NCI-H146 (cell line): ENCODE data around the gene ANKRD34A.

ENCODE experiments used
- DNase-seq: peaks from one replicate; lab custom pipeline; 2025; lab: John Stamatoyannopoulos, UW

The ANKRD34A gene

DNA sequence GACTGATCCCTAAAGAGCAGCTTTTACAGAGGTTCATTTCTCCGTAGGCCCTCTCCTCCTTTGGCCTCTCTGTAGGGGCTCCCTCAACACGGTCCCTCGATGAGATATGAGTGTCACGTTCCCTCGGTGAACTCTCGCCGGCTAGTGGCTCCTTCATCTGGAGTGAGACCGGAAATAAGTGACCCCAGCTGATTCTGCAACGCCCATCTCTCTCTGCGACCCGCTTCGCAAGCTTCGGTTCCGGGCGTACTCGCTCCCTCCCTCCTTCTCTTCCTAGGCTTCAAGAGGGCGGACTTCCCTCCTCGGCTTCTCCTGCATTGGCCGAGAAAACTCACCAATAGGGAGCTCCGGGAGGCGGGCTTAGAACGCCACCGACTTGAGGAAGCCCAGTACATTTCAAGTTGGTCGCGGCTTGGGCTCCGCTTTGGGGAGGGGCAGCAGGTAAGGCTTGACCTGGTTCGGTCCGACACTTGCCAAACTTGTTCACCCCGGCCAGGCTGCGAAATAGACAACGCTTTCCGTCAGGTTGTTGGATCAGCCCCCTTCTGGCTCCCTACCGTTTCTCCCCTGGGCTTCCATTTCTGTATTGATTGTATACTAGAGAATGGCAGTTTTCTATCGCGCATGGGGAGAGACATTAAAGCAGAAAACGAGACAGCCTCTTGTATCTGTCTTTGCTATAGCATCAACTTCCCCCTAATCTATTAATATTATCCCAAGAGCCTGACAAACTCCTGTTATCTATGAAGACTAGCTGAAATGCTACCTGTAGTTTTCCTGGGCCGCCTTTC, at the start of gene ANKRD34A, which contains the start of gene POLR3GL:
TSS of gene ANKRD34A (minus strand) at position 248 of the 791 bp plus-strand sequence. CDS start 2,816 bp downstream, outside the sequence.
TSS of gene POLR3GL (plus strand) at position 363 of the 791 bp plus-strand sequence. CDS start 10,176 bp downstream, outside the sequence.
- peak; percentile 96 for DNase-seq

- no peak for DNase-seq
Measured at GRCh38 chr1:146013559-146013922, 49.2 kb upstream of the ANKRD34A start.

DNA sequence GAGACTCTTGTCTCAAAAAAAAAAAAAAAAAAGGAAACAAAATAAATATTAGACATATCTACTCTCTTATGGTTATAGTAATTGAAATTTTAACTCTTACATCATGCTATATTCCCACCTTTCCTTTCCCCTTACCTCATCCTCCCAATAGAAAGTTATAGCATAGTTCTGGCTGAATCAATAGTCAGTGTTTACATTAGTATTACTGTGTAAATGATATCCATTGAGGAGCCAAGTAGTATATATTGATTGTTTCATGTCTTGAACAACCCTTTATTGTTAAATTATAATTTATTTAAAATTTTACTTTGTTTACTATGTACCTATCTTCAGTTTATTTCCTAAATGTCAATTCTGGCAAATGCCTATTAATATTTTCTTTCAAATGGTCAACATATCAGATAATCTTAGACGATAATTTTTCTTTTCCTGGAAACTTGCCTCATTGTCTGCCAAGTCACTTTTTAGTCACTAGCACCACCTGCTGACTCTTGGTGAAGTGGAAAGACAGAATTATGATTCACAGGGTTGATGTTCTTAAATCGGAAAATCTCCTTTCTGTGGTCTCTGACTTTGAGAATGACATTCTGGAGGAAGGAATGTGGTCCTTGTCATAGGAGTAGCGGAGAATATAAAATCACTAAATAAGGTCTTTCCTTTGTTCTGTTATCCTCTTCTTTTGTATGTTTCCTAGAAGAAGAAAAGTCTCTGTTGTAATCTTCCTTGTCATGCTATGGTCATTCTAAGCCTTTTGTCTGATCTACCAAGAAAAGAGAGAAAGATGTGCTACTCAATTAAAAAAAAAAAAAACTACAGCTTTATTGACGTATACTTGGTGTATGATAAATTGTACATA, 48.6 kb upstream of the ANKRD34A start:
- peak; percentile 60 for DNase-seq

DNA sequence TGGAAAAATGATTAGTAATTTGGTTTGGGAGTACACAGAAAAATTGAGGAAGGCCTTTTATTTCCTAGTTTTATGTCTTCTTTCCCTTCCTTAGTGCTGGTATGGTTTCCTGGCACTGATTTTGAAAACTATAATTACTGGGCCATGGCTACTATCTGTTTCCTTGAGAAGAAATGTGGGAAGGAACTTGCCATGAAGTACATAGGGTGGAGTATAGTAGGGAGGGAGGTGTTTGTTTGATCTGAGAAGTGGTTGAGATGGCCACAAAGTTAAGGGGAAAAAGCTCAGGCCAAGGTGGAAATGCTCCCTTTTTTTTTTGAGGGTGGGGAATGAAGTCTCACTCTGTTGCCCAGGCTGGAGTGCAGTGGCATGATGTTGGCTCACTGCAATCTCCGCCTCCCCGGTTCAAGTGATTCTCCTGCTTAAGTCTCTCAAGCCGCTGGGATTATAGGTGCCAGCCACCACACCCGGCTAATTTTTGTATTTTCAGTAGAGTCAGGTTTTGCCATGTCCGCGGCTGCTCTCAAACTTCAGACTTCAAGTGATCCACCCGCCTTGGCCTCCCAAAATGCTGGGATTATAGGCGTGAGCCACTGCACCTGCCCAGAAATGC, 45.9 kb upstream of the ANKRD34A start:
- no peak for DNase-seq

GRCh38 chr1:146007489-146008133, 43.2 kb upstream of the ANKRD34A start:
- DNase-seq: no peak

DNA sequence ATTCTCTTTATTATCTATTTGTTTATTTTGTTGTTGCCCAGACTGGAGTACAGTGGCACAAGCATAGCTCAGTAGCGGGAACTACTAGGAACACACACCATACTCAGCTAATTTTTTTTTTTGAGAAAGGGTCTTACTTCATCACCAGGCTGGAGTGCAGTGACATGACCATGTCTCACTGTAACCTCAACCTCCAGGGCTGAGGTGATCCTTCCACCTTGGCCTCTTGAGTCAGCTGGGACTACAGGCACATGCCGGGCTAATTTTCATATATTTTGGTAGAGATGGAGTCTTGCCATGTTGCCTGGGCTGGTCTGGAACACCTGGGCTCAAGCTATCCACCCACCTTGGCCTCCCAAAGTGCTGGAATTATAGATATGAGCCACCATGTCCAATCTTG, 37.3 kb upstream of the ANKRD34A start:
- no peak for DNase-seq

DNA sequence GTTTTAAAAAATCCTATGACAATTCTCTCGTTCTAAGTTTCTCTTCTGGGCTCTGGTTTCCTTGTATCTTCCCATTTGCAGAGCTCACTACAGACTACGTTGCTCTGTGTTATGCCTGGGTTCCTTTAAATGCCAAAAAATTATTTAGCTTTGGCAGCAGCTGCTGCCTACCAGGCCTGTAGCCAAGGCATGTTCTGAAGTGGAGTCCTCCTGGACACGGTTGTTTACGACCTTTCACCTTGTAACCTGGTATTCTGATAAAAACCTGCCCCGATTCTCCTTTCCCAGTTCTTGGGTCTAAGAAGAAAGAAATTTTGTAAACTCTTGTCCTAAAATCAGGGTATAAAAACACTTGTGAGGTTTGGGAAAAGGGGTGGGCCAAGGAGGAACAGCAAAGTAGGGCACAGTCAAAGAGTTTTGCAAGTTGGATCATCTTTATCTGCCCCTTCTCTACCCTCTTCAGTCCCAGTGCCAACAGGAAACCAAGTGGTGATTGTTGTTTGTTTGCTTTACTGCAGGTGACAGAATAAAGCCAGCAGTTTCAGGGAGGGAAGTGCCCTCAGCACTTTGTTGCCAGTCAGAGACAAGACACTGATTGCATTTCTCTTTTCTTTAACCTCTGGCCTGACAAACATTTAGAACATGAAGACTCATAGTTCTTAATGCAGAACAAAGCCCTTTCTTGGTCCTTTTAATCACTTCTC, 35.1 kb upstream of the ANKRD34A start:
- DNase-seq: peak; percentile 27

DNA sequence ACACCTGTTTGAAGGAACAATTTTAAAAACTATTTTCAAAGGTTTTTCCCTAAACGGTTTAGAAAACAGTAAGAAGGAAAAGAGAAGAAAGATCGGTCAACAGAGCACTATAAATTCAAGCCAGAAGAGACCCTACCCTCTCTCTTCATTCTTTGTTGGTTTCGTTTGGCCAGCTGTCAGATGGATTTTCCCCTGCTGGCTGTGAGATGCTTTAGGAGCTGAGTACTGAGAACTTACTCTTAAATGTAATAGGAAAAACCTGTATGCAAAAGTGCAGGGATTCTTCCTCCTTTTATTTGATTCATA, 33.3 kb upstream of the ANKRD34A start:
- DNase-seq: peak; percentile 30

DNA sequence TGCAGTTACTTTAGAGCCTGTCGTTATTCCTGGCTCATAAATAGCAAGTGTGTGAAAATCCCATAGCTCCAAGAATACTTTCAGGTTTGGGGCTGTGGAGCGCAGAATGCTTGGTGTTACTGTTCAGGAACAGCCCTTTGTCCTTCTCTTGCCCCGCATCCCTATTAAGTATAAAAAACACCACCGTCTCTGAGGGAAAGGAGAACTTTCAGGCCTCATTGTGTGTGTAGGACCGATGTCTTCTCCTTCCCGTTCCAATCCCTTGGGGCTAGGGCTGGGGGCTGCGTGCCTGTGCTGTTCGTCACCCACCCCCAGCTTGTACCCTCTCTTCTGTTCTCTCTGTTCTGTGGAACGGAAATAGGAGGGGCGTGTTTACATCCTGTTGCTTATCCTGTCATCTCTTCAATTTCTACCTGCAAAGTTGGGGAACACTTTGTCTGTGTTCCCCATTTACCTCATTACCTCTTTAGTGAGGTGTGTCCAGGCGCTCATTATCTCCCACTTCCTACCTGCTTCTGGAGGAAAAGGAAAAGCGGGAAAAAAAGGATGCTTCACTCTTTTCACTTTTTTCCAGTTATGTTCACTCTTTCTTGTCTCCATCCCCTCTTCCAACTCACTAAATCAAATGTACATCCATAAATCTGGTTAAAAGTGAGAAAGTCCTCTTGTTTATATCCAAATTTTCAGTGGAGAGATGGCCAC, 32.8 kb upstream of the ANKRD34A start:
- peak; percentile 35 for DNase-seq

GRCh38 chr1:145996433-145997015, 32.1 kb upstream of the ANKRD34A start, which contains the start of gene TXNIP:
Gene TXNIP (minus strand): TSS chr1:145996579. CDS start chr1:145996266, 313 bp downstream.
- DNase-seq: peak; percentile 99

DNA sequence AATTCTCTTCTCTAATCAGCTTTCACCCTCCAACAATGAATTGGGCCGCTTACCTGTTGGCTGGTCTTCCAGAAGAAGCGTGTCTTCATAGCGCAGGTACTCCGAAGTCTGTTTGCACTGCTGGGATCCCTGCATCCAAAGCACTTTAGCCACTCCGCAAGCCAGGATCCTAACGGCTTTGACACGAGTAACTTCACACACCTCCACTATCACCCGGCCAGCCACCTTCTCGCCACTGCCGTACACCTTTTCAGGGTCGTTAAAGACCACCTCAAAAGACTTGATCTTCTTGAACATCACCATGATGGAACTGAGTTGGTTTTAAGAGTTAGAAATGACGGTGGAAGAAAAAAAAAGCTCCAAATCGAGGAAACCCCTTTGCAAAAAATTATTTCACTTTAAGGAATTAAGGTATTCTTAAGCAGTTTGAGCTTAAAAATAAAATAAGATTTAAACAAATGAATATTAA, 31.6 kb upstream of the ANKRD34A start:
- DNase-seq: peak; percentile 44

DNA sequence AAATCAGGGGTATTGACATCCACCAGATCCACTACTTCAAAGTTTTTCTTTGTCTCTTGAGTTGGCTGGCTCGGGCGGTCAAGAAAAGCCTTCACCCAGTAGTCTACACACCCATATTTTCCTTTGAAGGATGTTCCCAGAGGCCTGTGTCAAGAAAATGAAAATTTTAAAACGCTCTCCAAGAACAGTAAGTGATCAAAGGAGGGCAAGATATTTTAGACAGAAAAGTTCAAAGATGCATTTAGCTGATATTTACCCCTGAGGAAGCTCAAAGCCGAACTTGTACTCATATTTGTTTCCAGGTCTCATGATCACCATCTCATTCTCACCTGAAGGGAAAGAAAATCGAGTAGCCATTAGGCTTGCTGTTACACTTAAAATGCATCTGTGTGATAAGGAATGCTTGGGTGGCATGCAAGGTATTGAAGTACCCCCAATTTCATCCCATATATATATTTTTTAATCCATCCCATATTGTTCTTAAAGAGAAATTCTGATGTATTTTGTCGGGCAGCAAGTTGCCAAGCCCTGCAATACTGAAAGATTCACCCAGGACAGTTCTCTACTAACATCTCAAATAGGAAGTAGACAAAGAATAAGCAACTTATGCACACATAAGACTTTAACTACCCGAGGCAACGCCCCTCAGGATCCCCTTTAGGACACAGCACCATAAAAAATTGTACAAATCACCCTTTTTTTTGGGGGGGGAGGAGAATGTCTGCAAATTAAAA, 30.9 kb upstream of the ANKRD34A start:
- DNase-seq: no peak

- DNase-seq: no peak
Measured at GRCh38 chr1:145994391-145995120, 30.2 kb upstream of the ANKRD34A start.

DNA sequence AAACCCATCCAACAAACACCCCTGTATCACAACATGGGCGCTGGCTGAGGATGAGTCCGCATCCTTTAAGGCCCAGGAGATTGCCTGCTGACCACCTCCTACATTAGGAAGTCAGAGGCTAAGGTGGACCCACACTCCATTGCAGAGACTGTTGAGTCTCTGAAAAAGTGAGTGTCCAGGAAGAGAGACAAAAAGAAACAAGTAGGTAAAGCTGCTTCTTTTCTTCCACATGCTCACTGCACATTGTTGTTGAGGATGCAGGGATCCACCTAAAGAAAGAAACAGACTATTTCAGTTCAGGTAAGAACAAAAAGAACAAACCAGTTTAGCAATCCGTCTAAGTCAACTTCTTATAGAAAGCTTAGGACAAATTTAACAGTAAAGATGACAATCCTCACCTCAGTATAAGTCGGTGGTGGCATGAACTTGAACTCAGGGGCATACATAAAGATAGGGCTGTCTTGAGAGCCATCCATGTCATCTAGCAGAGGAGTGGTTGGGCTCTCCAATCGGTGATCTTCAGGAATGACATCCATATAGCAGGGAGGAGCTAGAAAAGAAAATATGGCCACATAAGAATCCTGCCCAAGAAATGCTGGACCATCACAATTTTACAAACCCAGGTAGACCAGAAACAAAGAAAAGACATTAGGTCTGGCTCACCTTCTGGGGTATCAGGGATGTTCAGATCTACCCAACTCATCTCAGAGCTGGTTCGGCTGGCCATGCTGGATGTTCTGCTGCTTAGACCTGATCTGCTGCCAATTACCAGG, 29.4 kb upstream of the ANKRD34A start:
- DNase-seq: no peak

DNA sequence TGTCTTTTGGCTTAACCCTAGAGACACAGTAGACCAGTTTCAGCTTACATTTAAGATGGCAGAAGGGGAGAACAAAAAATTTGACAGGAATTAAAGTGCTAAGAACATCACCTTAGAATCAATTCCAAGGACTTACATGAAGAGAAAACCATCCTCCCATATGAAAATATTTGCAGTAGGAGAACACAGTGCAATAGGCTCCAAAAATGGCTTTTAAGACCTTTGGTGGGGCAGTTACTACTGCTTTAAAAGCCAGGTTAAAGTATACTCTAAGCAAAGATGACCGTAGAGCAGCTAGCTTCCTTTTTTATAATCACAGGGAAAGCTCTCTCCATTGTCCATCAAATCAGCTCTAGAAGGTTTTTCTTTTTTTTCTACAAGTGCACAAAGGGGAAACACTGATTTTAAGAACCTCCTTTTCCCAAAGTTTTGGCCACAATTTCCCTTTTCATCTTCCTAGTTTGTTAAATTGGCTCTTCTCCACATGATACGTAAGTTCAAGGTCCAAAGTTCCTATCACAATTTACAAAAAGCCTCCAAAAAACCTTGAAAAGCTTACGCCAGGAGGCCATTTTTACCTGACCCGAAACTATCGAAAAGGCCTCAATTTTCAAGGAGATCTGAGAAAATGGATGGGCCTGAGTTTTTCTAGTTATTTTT, 28.7 kb upstream of the ANKRD34A start:
- DNase-seq: no peak

DNA sequence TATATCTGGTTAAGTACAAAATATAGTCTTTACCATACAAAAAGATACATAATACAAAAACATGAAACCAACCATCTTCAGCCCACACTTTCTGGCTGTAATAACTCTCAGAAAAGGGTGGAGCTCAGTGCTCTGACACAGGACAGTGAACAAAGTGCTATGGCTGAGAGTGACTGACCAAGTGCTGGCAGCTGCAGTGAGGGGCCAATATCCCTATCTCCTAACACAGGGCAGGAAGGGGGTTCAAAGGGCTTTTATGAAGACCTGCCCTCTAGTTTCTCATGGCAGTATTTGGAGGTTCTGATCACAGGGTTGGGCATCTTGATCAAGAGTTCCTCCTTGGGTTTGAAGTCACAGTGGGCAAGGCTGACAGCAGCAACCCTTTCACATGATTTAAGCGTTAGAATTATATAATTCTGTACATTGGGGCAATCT, 28.1 kb upstream of the ANKRD34A start:
- no peak for DNase-seq

DNA sequence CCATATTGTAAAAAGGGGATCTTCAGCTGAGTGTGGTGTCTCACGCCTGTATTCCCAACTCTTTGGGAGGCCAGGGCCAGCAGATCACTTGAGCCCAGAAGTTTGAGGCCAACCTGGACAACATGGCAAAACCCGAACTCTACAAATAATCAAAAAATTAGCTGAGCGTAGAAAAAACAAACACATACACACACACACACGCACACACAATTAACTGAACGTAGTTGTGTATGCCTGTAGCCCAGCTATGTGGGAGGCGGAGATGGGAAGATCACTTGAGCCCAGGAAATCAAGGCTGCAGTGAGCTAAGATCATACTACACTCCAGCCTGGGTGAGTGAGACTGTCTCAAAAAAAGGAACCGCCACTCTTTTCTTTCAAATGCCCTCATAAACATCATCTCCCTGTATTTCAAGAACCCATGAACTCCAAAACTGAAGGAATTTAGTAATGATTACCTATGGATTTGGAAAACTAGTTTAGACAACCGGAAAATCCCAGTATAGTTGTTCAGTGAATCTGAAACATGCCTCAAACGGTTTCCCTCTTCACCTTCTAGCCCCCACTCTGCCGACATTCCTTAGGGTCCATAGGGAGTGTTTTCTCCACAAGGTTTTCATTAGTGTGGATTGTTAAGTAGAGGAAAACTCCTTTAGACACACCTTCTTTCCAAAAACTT, 27.5 kb upstream of the ANKRD34A start:
- DNase-seq: no peak
